Gastrocnemius medialis (tissue), 4 donors: Measurements from ENCODE around the gene SPON2. TPM values are rescaled to one million over a fixed set of nuclear protein-coding genes. Genes with fewer than 3 reads are reported as not detected.

Experiments
- ATAC-seq, 2 donors: fragments of 150-250 bp; one replicate each; pipeline ENCODE4 v1.9.1; 2016
- DNase-seq, 2 donors: peaks; one replicate each; pipeline ENCODE4 v3.0.0-alpha.2; 2019
- H3K27ac ChIP-seq, 4 donors: fragments of 200-600 bp; sonication (generic); 1 replicate in 1 of 4; 2 replicates in 3 of 4; pipeline ENCODE4 v1.5.1; 2016 to 2018; ENCODE audit warnings: mild to moderate bottlenecking in 2 of 4, moderate library complexity in 1 of 4
- H3K27me3 ChIP-seq, 3 donors: fragments of 200-600 bp; sonication (generic) in 2 of 3; 1 replicate in 1 of 3; 2 replicates in 2 of 3; pipeline versions ENCODE4 v1.5.1 to v1.6.0; 2016 to 2019; ENCODE audit warnings: mild to moderate bottlenecking in 1 of 3, moderate library complexity in 1 of 3
- H3K36me3 ChIP-seq, 2 donors: fragments of 200-600 bp; sonication (generic) in 1 of 2; one replicate each; pipeline ENCODE4 v1.5.1; 2017 to 2018
- H3K4me1 ChIP-seq, 2 donors: fragments of 200-600 bp; sonication (generic) in 1 of 2; one replicate each; pipeline ENCODE4 v1.5.1; 2016 to 2017; ENCODE audit warnings: mild to moderate bottlenecking in 2 of 2
- H3K4me3 ChIP-seq, 4 donors: fragments of 200-600 bp; sonication (generic) in 3 of 4; 1 replicate in 1 of 4; 2 replicates in 3 of 4; pipeline ENCODE4 v1.5.1; 2016 to 2019; ENCODE audit warnings: mild to moderate bottlenecking in 2 of 4
- H3K9me3 ChIP-seq, 3 donors: fragments of 200-600 bp; sonication (generic) in 2 of 3; 1 replicate in 1 of 3; 2 replicates in 2 of 3; pipeline ENCODE4 v1.5.1; 2016 to 2019
- CTCF ChIP-seq, 5 experiments: fragments of 450-650 bp in 3 of 5; fragments of 200-600 bp in 2 of 5; sonication (generic) in 2 of 5; IDR thresholded peaks in 4 of 5; conservative IDR thresholded peaks in 1 of 5; 1 replicate in 4 of 5; 2 replicates in 1 of 5; pipeline ENCODE4 v1.5.1; 2016 to 2019; ENCODE audit warnings: antibody characterized with exemption in 5 of 5, mild to moderate bottlenecking in 3 of 5, moderate library complexity in 3 of 5
- POLR2A ChIP-seq, 2 donors: fragments of 450-650 bp; IDR thresholded peaks; one replicate each; pipeline ENCODE4 v1.6.1; 2017; ENCODE audit warnings: antibody characterized with exemption in 2 of 2, mild to moderate bottlenecking in 2 of 2, moderate library complexity in 2 of 2
- in situ Hi-C, 4 donors: fragments of 200-750 bp; cut with MboI; loops; one replicate each; pipeline versions ENCODE4 v1.15.0 to v1.8.0; 2017; ENCODE audit warnings: low sequenced_read_pairs in 4 of 4
- intact Hi-C: fragments of 100-400 bp; cut with DNase I; formaldehyde crosslinking; loops from one replicate; pipeline ENCODE4 v1.15.1; 2023; ENCODE audit warnings: low total_unique reads
- total RNA-seq, 4 donors: library from RNA; depleted of rRNA; stranded (reverse); fragments of >200 nt; gene quantifications; one replicate each; pipeline versions ENCODE4 v1.1.0 to v1.2.3, GENCODE V29; 2016

The SPON2 gene
- total RNA-seq, 4 donors from 2014 or later = 5.0 to 8.9 (median 5.2) TPM

GRCh38 chr4:1175635-1176229 is 3.3 kb upstream of the SPON2 start:
- intact Hi-C loops (loop anchor here (10.0 kb wide), 1 partner anchor 491 kb away; the partner anchor contains the start of gene SLC49A3), in situ Hi-C loops (no loop called here)
- H3K27me3 ChIP-seq = peaks cover 4 to 13% (median 9%) of the 10 kb centered on the region in 3 donors
- no peak for ATAC-seq
- peak overlapping the region; percentile 82 to 91 (median 86) for H3K27ac ChIP-seq
- H3K9me3 ChIP-seq = no peaks in the 10 kb centered on the region
- H3K4me1 ChIP-seq = peaks cover 65 to 71% of the 10 kb centered on the region in 2 donors
- no peak for TF ChIP-seq CTCF (IDR thresholded peaks at IDR 0.05 in 4 of 5, conservative IDR thresholded peaks at IDR 0.05 in 1 of 5)
- TF ChIP-seq POLR2A (IDR thresholded peaks at IDR 0.05) = no peak
- DNase-seq = no peak
- no peaks in the 10 kb centered on the region for H3K36me3 ChIP-seq
- no peak overlapping the region for H3K4me3 ChIP-seq

GRCh38 chr4:1174941-1175634 is 2.7 kb upstream of the SPON2 start:
- Histone ChIP-seq H3K36me3 (no peaks in the 10 kb centered on the region), H3K9me3 (no peaks in the 10 kb centered on the region), H3K4me3 (no peak overlapping the region), H3K27ac (peak overlapping the region; percentile 82 to 91 (median 86)), H3K27me3 (peaks cover 4 to 20% (median 9%) of the 10 kb centered on the region in 3 donors), H3K4me1 (peaks cover 65 to 71% of the 10 kb centered on the region in 2 donors)
- no peak for ATAC-seq
- in situ Hi-C loops = no loop called here
- TF ChIP-seq POLR2A (IDR thresholded peaks at IDR 0.05) (no peak), CTCF (IDR thresholded peaks at IDR 0.05 in 4 of 5, conservative IDR thresholded peaks at IDR 0.05 in 1 of 5) (no peak)
- no peak for DNase-seq
- intact Hi-C loops = loop anchor here (5.0 to 10.0 kb wide), 2 partner anchors 172 to 490 kb away; partner anchors contain the start of genes SLC49A3 and UVSSA

- TF ChIP-seq CTCF (IDR thresholded peaks at IDR 0.05 in 4 of 5, conservative IDR thresholded peaks at IDR 0.05 in 1 of 5) = no peak
- no peak for TF ChIP-seq POLR2A (IDR thresholded peaks at IDR 0.05)
- ATAC-seq (peak; percentile 88 to 90), DNase-seq (peak; percentile 76 to 83)
- H3K36me3 ChIP-seq = no peaks in the 10 kb centered on the region
- peaks cover 4 to 21% (median 9%) of the 10 kb centered on the region in 3 donors for H3K27me3 ChIP-seq
- H3K4me1 ChIP-seq = peaks cover 49 to 56% of the 10 kb centered on the region in 2 donors
- peak overlapping the region; percentile 82 to 91 (median 86) for H3K27ac ChIP-seq
- no peaks in the 10 kb centered on the region for H3K9me3 ChIP-seq
- intact Hi-C loops = loop anchor here (5.0 to 10.0 kb wide), 2 partner anchors 174 to 488 kb away; partner anchors contain the start of genes SLC49A3 and UVSSA
- in situ Hi-C loops = no loop called here
- peak overlapping the region in 1 of 4 donors; percentile 17 for H3K4me3 ChIP-seq
Observed at GRCh38 chr4:1172971-1173757, 781 bp upstream of the SPON2 start.

- in situ Hi-C loops = no loop called here
- DNase-seq = no peak
- TF ChIP-seq CTCF (IDR thresholded peaks at IDR 0.05 in 4 of 5, conservative IDR thresholded peaks at IDR 0.05 in 1 of 5) (no peak), POLR2A (IDR thresholded peaks at IDR 0.05) (no peak)
- H3K27ac ChIP-seq = peak overlapping the region; percentile 49 to 91 (median 86)
- H3K4me3 ChIP-seq = peak overlapping the region; percentile 28 to 42 (median 38)
- peaks cover 39 to 47% of the 10 kb centered on the region in 2 donors for H3K4me1 ChIP-seq
- intact Hi-C loops = loop anchor here (5.0 to 10.0 kb wide), 2 partner anchors 176 to 487 kb away; partner anchors contain the start of genes SLC49A3 and UVSSA
- H3K9me3 ChIP-seq = no peaks in the 10 kb centered on the region
- no peak for ATAC-seq
- H3K27me3 ChIP-seq = peaks cover 4 to 21% (median 9%) of the 10 kb centered on the region in 3 donors
- no peaks in the 10 kb centered on the region for H3K36me3 ChIP-seq
Observed at GRCh38 chr4:1171311-1172227, 814 bp downstream of the SPON2 start.
